H1 (cell line): ENCODE results near the gene UBE3C. TPM values are rescaled to one million over a fixed set of nuclear protein-coding genes. Genes with fewer than 3 reads are reported as not detected.

Experiments
- CTCF ChIA-PET: fragments of 300-600 bp; sonication (Branson Sonifier 250); formaldehyde crosslinking; loops from one replicate; lab custom pipeline; 2021; ENCODE audit not compliant: partially characterized antibody; lab: Charles Lee
- POLR2A ChIA-PET: fragments of 300-600 bp; sonication (Branson Sonifier 250); formaldehyde crosslinking; loops from one replicate; lab custom pipeline; 2021; ENCODE audit warnings: inconsistent platforms; ENCODE audit not compliant: partially characterized antibody; lab: Charles Lee
- DNase-seq, 2 experiments: peaks; one replicate each; pipeline versions ENCODE4 v3.0.0 to v3.0.0-alpha.2; 2010 to 2022; ENCODE audit warnings: low spot score in 2 of 2, low read depth in 1 of 2, mixed read lengths in 1 of 2
- FAIRE-seq: peaks from 2 replicates; lab custom pipeline; 2011; peaks lifted over from hg19 to GRCh38; lab: Jason Lieb, UNC
- H2AFZ ChIP-seq: 2 replicates; pipeline ENCODE4 v1.8.1; 2012; ENCODE audit warnings: low read length, inconsistent platforms
- H2AK5ac ChIP-seq: 2 replicates; pipeline ENCODE4 v1.6.1; 2013; ENCODE audit warnings: low read depth, low read length
- H2BK120ac ChIP-seq: replicated peaks from 2 replicates; pipeline ENCODE3; 2013; ENCODE audit warnings: low read depth, low read length, inconsistent platforms
- H2BK12ac ChIP-seq: 2 replicates; pipeline ENCODE4 v1.6.1; 2013; ENCODE audit warnings: low read depth, low read length
- H2BK15ac ChIP-seq: 2 replicates; pipeline ENCODE4 v1.6.1; 2013; ENCODE audit warnings: low read length
- H2BK20ac ChIP-seq: 2 replicates; pipeline ENCODE4 v1.6.1; 2013; ENCODE audit warnings: low read length
- H2BK5ac ChIP-seq: 2 replicates; pipeline ENCODE4 v1.6.1; 2013; ENCODE audit warnings: low read depth, low read length
- H3K14ac ChIP-seq: 2 replicates; pipeline ENCODE4 v1.6.1; 2013; ENCODE audit warnings: inconsistent platforms; ENCODE audit not compliant: insufficient read length
- H3K18ac ChIP-seq: 2 replicates; pipeline ENCODE4 v1.6.1; 2013; ENCODE audit warnings: low read length; ENCODE audit errors: extremely low read depth
- H3K23ac ChIP-seq: 2 replicates; pipeline ENCODE4 v1.6.1; 2013; ENCODE audit warnings: inconsistent platforms; ENCODE audit not compliant: insufficient read length
- H3K23me2 ChIP-seq: 2 replicates; pipeline ENCODE4 v1.6.1; 2013; ENCODE audit warnings: low read depth, low read length
- H3K27ac ChIP-seq: 2 replicates; pipeline ENCODE4 v1.6.1; 2011; ENCODE audit warnings: low read depth, low read length, inconsistent platforms
- H3K27me3 ChIP-seq, 4 experiments: replicated peaks in 1 of 4; 1 replicate in 1 of 4; 2 replicates in 3 of 4; pipeline versions ENCODE4 v1.6.1 to v1.8.1; 2011 to 2013; ENCODE audit warnings: low read length in 3 of 4, mild to moderate bottlenecking in 3 of 4, inconsistent platforms in 2 of 4, mixed read lengths in 2 of 4, moderate library complexity in 1 of 4; ENCODE audit not compliant: control insufficient read depth in 3 of 4, insufficient read depth in 3 of 4; ENCODE audit errors: extremely low read depth in 1 of 4
- H3K36me3 ChIP-seq, 4 experiments: 2 replicates each; pipeline versions ENCODE4 v1.6.1 to v1.8.1; 2011 to 2013; ENCODE audit warnings: mild to moderate bottlenecking in 4 of 4, low read length in 3 of 4, moderate library complexity in 2 of 4, control low read depth in 1 of 4, inconsistent platforms in 1 of 4; ENCODE audit not compliant: insufficient read depth in 4 of 4, control insufficient read depth in 2 of 4
- H3K4ac ChIP-seq: replicated peaks from 2 replicates; pipeline ENCODE3; 2013; ENCODE audit warnings: low read length, low read depth, mixed read lengths, inconsistent platforms; ENCODE audit not compliant: insufficient read length
- H3K4me1 ChIP-seq, 4 experiments: replicated peaks in 1 of 4; 1 replicate in 1 of 4; 2 replicates in 3 of 4; pipeline versions ENCODE4 v1.6.1 to v1.8.1; 2011 to 2013; ENCODE audit warnings: low read length in 3 of 4, inconsistent platforms in 2 of 4, mixed read lengths in 1 of 4; ENCODE audit not compliant: insufficient read depth in 4 of 4, control insufficient read depth in 3 of 4
- H3K4me2 ChIP-seq, 2 experiments: 2 replicates each; pipeline versions ENCODE4 v1.6.1 to v1.8.1; 2011 to 2013; ENCODE audit warnings: low read depth in 2 of 2, low read length in 2 of 2, control low read depth in 1 of 2, inconsistent platforms in 1 of 2, mild to moderate bottlenecking in 1 of 2; ENCODE audit not compliant: insufficient read depth in 1 of 2
- H3K4me3 ChIP-seq, 4 experiments: fragments of 200-600, 300-600 bp in 1 of 4; sonication (generic), shearing (Covaris generic), sonication (Bioruptor Twin) in 1 of 4; 2 replicates each; pipeline versions ENCODE4 v1.5.1 to v1.8.1; 2011 to 2016; ENCODE audit warnings: low read length in 4 of 4, low read depth in 3 of 4, control low read depth in 2 of 4, inconsistent platforms in 2 of 4, mild to moderate bottlenecking in 2 of 4, mixed read lengths in 1 of 4, moderate library complexity in 1 of 4; ENCODE audit not compliant: insufficient read depth in 2 of 4; ENCODE audit errors: extremely low read depth in 1 of 4
- H3K56ac ChIP-seq: replicated peaks from 2 replicates; pipeline ENCODE3; 2013; ENCODE audit warnings: low read depth, mild to moderate bottlenecking, mixed read lengths, low read length, inconsistent platforms; ENCODE audit not compliant: insufficient read length
- H3K79me1 ChIP-seq: 2 replicates; pipeline ENCODE4 v1.6.1; 2013; ENCODE audit warnings: low read depth, low read length, control low read depth
- H3K79me2 ChIP-seq, 2 experiments: 2 replicates each; pipeline versions ENCODE4 v1.6.1 to v1.8.1; 2012 to 2013; ENCODE audit warnings: low read length in 2 of 2, mild to moderate bottlenecking in 2 of 2, inconsistent platforms in 1 of 2; ENCODE audit not compliant: insufficient read depth in 2 of 2, control insufficient read depth in 1 of 2
- H3K9ac ChIP-seq, 4 experiments: replicated peaks in 1 of 4; 1 replicate in 1 of 4; 2 replicates in 3 of 4; pipeline versions ENCODE4 v1.6.1 to v1.8.1; 2011 to 2013; ENCODE audit warnings: low read depth in 3 of 4, low read length in 3 of 4, control low read depth in 2 of 4, mild to moderate bottlenecking in 2 of 4, moderate library complexity in 2 of 4, inconsistent platforms in 1 of 4; ENCODE audit errors: extremely low read depth in 1 of 4
- H3K9me3 ChIP-seq, 2 experiments: 2 replicates each; pipeline versions ENCODE4 v1.6.1 to v1.8.1; 2012 to 2013; ENCODE audit warnings: mild to moderate bottlenecking in 2 of 2, moderate library complexity in 2 of 2, control low read depth in 1 of 2, inconsistent platforms in 1 of 2, low read depth in 1 of 2, low read length in 1 of 2, mixed read lengths in 1 of 2; ENCODE audit not compliant: insufficient read depth in 2 of 2
- H4K20me1 ChIP-seq, 2 experiments: replicated peaks in 1 of 2; 2 replicates each; pipeline versions ENCODE3 to v1.8.1; 2011 to 2013; ENCODE audit warnings: inconsistent platforms in 2 of 2, low read length in 2 of 2, mild to moderate bottlenecking in 1 of 2; ENCODE audit not compliant: insufficient read depth in 2 of 2, control insufficient read depth in 1 of 2
- H4K5ac ChIP-seq: 2 replicates; pipeline ENCODE4 v1.6.1; 2013; ENCODE audit warnings: low read length, low read depth, mixed read lengths, inconsistent platforms; ENCODE audit not compliant: insufficient read length
- H4K8ac ChIP-seq: 2 replicates; pipeline ENCODE4 v1.8.0; 2013; ENCODE audit warnings: mild to moderate bottlenecking, moderate library complexity, low read length, inconsistent platforms; ENCODE audit not compliant: insufficient read depth; ENCODE audit errors: extremely low read depth
- H4K91ac ChIP-seq: replicated peaks from 2 replicates; pipeline ENCODE3; 2013; ENCODE audit warnings: low read length, mixed read lengths, inconsistent platforms; ENCODE audit not compliant: insufficient read length
- CBX5 ChIP-seq: fragments of 300-800, 300-1000 bp; sonication (generic); IDR thresholded peaks from 2 replicates; pipeline ENCODE4 v1.7.1; 2016; ENCODE audit warnings: antibody characterized with exemption, low read length, low read depth
- EZH2 ChIP-seq: fragments of 200-600 bp; sonication (generic); IDR thresholded peaks from 2 replicates; pipeline ENCODE4 v1.7.1; 2012; ENCODE audit warnings: low read depth, mild to moderate bottlenecking, moderate library complexity, low read length, inconsistent platforms; ENCODE audit not compliant: severe bottlenecking
- SP2 ChIP-seq: IDR thresholded peaks from 2 replicates; pipeline ENCODE4 v1.6.1; 2012; ENCODE audit warnings: mild to moderate bottlenecking, low read length, inconsistent platforms
- TAF7 ChIP-seq: optimal IDR thresholded peaks from 2 replicates; pipeline ENCODE3; 2011; ENCODE audit warnings: low read depth, mild to moderate bottlenecking, inconsistent platforms, low read length, moderate library complexity, borderline replicate concordance
- YY1 ChIP-seq: IDR thresholded peaks from 2 replicates; pipeline ENCODE4 v1.6.1; 2011; ENCODE audit warnings: low read depth, mild to moderate bottlenecking, low read length
- WGBS, 2 experiments: shearing (Covaris generic) in 1 of 2; methylation state at CpG; one replicate each; pipeline versions ENCODE4 v1.1.6 to v1.1.7; 2013 to 2015; ENCODE audit warnings: low lambda C conversion rate in 2 of 2, mixed read lengths in 2 of 2, inconsistent platforms in 1 of 2, low coverage in 1 of 2, missing lambda C conversion rate in 1 of 2; ENCODE audit not compliant: insufficient replicate concordance in 2 of 2, insufficient coverage in 1 of 2, insufficient read length in 1 of 2; ENCODE audit errors: extremely low coverage in 1 of 2, missing lambda C conversion rate in 1 of 2; 5-methylcytosine and 5-hydroxymethylcytosine counted together
- polyA plus RNA-seq, 7 experiments: library from polyadenylated mRNA; depleted of rRNA in 3 of 7; stranded (reverse) in 5 of 7; unstranded in 2 of 7; fragments of >200 nt in 5 of 7; fragments of 200-250 nt in 2 of 7; gene quantifications; 1 replicate in 5 of 7; 2 replicates in 1 of 7; 4 replicates in 1 of 7; pipeline versions ENCODE4 v1.2.1 to v1.2.3, GENCODE V29; 2011 to 2013; ENCODE audit warnings: missing spikeins in 2 of 7, mixed read lengths in 2 of 7
- total RNA-seq: library from RNA; stranded (reverse); fragmentation: NEBNext Ultra II Directional; extraction: Animal tissue kit (Norgen Biotek cat#: 25700); gene quantifications from 2 replicates; pipeline ENCODE4 v1.2.1, GENCODE V29; 2021

The UBE3C gene
- total and polyA plus RNA-seq, 2 of the 8 experiments (the other 6 are each of a cell fraction or from before 2014, with no cell fraction given), result 32.0 to 54.1 TPM

GRCh38 chr7:157097569-157097968 lies 41.2 kb upstream of the UBE3C start:
- Histone ChIP-seq H3K4me2 (no peak overlapping the region), H3K18ac (no peak overlapping the region), H4K8ac (no peak overlapping the region), H3K36me3 (no peaks in the 10 kb centered on the region), H3K9ac (no peak overlapping the region), H2BK15ac (no peak overlapping the region), H3K79me1 (no peaks in the 10 kb centered on the region), H3K23me2 (no peaks in the 10 kb centered on the region), H3K9me3 (peaks cover 11 to 13% of the 10 kb centered on the region in 2 experiments), H4K91ac (no peak overlapping the region), H3K14ac (no peak overlapping the region), H3K56ac (no peak overlapping the region), H2BK120ac (no peak overlapping the region), H3K4me3 (no peak overlapping the region), H3K27me3 (no peaks in the 10 kb centered on the region), H4K20me1 (no peaks in the 10 kb centered on the region), H2AK5ac (no peak overlapping the region), H3K4ac (no peak overlapping the region), H4K5ac (no peak overlapping the region), H2BK12ac (no peak overlapping the region), H3K23ac (no peak overlapping the region), H2AFZ (no peak overlapping the region), H3K27ac (no peak overlapping the region), H3K4me1 (no peaks in the 10 kb centered on the region), H2BK20ac (no peak overlapping the region), H3K79me2 (no peaks in the 10 kb centered on the region), H2BK5ac (no peak overlapping the region)
- CTCF ChIA-PET, result no interaction called here
- DNase-seq, result no peak
- POLR2A ChIA-PET, result no interaction called here
- FAIRE-seq, result no peak
- WGBS, 2 experiments, result 80% methylated on average over 6 of the region's 6 CpGs; no CpG with 5 or more reads in 1 of the 2 experiments
- no peak for TF ChIP-seq TAF7
- no peak for TF ChIP-seq EZH2
- TF ChIP-seq YY1, result no peak
- no peak for TF ChIP-seq SP2
- no peak for TF ChIP-seq CBX5
